Astrocyte of the cerebellum (primary cell): Measurements from ENCODE around the gene CNPY3.

Experiments
- DNase-seq: peaks from one replicate; pipeline ENCODE4 v3.0.0-alpha.2; 2011; ENCODE audit warnings: low read depth
- H3K4me3 ChIP-seq: 2 replicates; pipeline ENCODE4 v1.5.1; 2011; ENCODE audit warnings: mild to moderate bottlenecking, low read depth, low read length, moderate library complexity
- CTCF ChIP-seq: IDR thresholded peaks from 2 replicates; pipeline ENCODE4 v1.5.1; 2012; ENCODE audit warnings: low read length, low read depth, moderate library complexity, mild to moderate bottlenecking; ENCODE audit errors: missing control alignments
- in situ Hi-C: cut with HindIII; loops from 2 replicates; pipeline ENCODE4 v1.10.0; 2017; ENCODE audit warnings: low sequenced_read_pairs

CNPY3 gene

GRCh38 chr6:42968126-42968701 lies 38.9 kb downstream of the CNPY3 start:
- no peak for DNase-seq
- H3K4me3 ChIP-seq: no peak overlapping the region
- no peak for TF ChIP-seq CTCF
- in situ Hi-C loops: no loop called here

GRCh38 chr6:42968783-42969182 lies 39.5 kb downstream of the CNPY3 start:
- no peak overlapping the region for H3K4me3 ChIP-seq
- no peak for TF ChIP-seq CTCF
- in situ Hi-C loops: no loop called here
- DNase-seq: no peak

GRCh38 chr6:42969431-42969830 lies 40.2 kb downstream of the CNPY3 start:
- no peak for TF ChIP-seq CTCF
- no peak overlapping the region for H3K4me3 ChIP-seq
- DNase-seq: no peak
- in situ Hi-C loops: no loop called here

- H3K4me3 ChIP-seq: no peak overlapping the region
- in situ Hi-C loops: no loop called here
- no peak for DNase-seq
- no peak for TF ChIP-seq CTCF
Observed at GRCh38 chr6:42969934-42970333, 40.7 kb downstream of the CNPY3 start.

- in situ Hi-C loops: no loop called here
- DNase-seq: no peak
- no peak overlapping the region for H3K4me3 ChIP-seq
- TF ChIP-seq CTCF: no peak
Observed at GRCh38 chr6:42970871-42971612, 41.8 kb downstream of the CNPY3 start.

GRCh38 chr6:42971746-42972327 lies 42.6 kb downstream of the CNPY3 start:
- no peak for TF ChIP-seq CTCF
- DNase-seq: no peak
- H3K4me3 ChIP-seq: no peak overlapping the region
- in situ Hi-C loops: no loop called here
